SK-N-MC (cell line): ENCODE measurements around the gene OSBPL1A.

Experiments
- EZH2 ChIP-seq: fragments of 200-600 bp; sonication (generic); IDR thresholded peaks from one replicate; pipeline ENCODE4 v1.6.1; 2017; ENCODE audit warnings: antibody characterized with exemption
- POLR2AphosphoS5 ChIP-seq: IDR thresholded peaks from 2 replicates; pipeline ENCODE4 v1.6.1; 2012; ENCODE audit warnings: mild to moderate bottlenecking, low read depth, low read length, borderline replicate concordance

DNA sequence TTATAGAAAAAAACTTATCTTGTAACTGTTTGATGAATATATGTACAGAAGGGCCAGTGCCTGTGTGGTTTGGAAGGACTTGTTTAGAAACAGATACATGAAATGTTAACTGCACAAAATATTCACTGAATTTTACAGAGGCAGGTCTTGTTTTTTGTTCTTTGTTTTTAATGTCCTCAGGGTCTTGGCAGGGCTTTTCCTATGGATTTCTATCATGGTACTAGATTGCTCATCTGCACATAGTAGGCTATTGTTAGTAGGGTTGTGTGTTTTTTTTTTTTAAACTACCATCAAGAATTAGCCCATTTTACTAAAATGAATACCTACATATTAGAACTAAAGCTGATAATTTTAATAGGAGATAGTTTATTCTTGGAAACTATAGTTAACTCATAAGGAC is 255.2 kb downstream of the OSBPL1A start:
- TF ChIP-seq POLR2AphosphoS5 (no peak), EZH2 (no peak)
